HepG2 (cell line): Measurements from ENCODE around the gene SAA1. TPM values are rescaled to one million over a fixed set of nuclear protein-coding genes. Genes with fewer than 3 reads are reported as not detected.

ENCODE experiments used
- ATAC-seq: fragments of 200-7000 bp; cut with Tn5 transposase; 3 replicates; pipeline ENCODE4 v1.9.1; 2020; ENCODE audit warnings: mild to moderate bottlenecking, moderate library complexity
- BruUV-seq: library from RNA; stranded (reverse); fragments of 400-500 nt; replicated peaks from 2 replicates; lab custom pipeline; 2021; lab: Mats Ljungman, UMichigan
- CTCF ChIA-PET: fragments of 300-600 bp; formaldehyde crosslinking; extraction: SDS; loops from one replicate; lab custom pipeline; 2021; ENCODE audit warnings: low total read pairs, inconsistent platforms, low intra/inter-chr PET ratio; lab: Yijun Ruan, JAX
- POLR2A ChIA-PET: fragments of 350-600 bp; sonication (Branson Sonifier 250); formaldehyde crosslinking; loops from one replicate; lab custom pipeline; 2020; ENCODE audit warnings: antibody characterized with exemption, inconsistent platforms; lab: Yijun Ruan, JAX
- DNase-seq: peaks from one replicate; pipeline ENCODE4 v3.0.0-alpha.2; 2015; ENCODE audit warnings: low spot score
- FAIRE-seq: peaks from 3 replicates; lab custom pipeline; 2011; peaks lifted over from hg19 to GRCh38; lab: Jason Lieb, UNC
- H2AFZ ChIP-seq: one replicate; pipeline ENCODE4 v1.6.1; 2011; ENCODE audit warnings: low read length, inconsistent platforms
- H3K27ac ChIP-seq: fragments of 300-600 bp; 3 replicates; pipeline ENCODE4 v1.8.0; 2011; ENCODE audit warnings: mixed run types, mild to moderate bottlenecking, mixed read lengths, low read length, inconsistent platforms; ENCODE audit not compliant: insufficient read depth; ENCODE audit errors: extremely low read length
- H3K27me3 ChIP-seq, 2 experiments: fragments of 200-600 bp in 1 of 2; 2 replicates in 1 of 2; 3 replicates in 1 of 2; pipeline versions ENCODE4 v1.6.0 to v1.8.0; 2011; ENCODE audit warnings: low read length in 2 of 2, mild to moderate bottlenecking in 2 of 2, moderate library complexity in 2 of 2, inconsistent platforms in 1 of 2; ENCODE audit not compliant: insufficient read depth in 2 of 2, control insufficient read depth in 1 of 2
- H3K36me3 ChIP-seq, 2 experiments: fragments of 200-600 bp in 1 of 2; replicated peaks in 1 of 2; 2 replicates in 1 of 2; 3 replicates in 1 of 2; pipeline versions ENCODE4 v1.5.1 to v1.8.0; 2011; ENCODE audit warnings: low read length in 2 of 2, inconsistent platforms in 1 of 2; ENCODE audit not compliant: insufficient read depth in 2 of 2, control insufficient read depth in 1 of 2
- H3K4me1 ChIP-seq: 2 replicates; pipeline ENCODE4 v1.5.1; 2012; ENCODE audit warnings: low read length, inconsistent platforms; ENCODE audit not compliant: insufficient read depth
- H3K4me2 ChIP-seq: 2 replicates; pipeline ENCODE4 v1.6.0; 2011; ENCODE audit warnings: low read depth, low read length, inconsistent platforms
- H3K4me3 ChIP-seq, 3 experiments: fragments of 200-600 bp in 1 of 3; sonication (generic), shearing (Covaris generic) in 1 of 3; replicated peaks in 1 of 3; 2 replicates each; pipeline ENCODE4 v1.5.1; 2011 to 2016; ENCODE audit warnings: low read length in 3 of 3, inconsistent platforms in 2 of 3, low read depth in 2 of 3, mild to moderate bottlenecking in 2 of 3, control low read depth in 1 of 3, mixed read lengths in 1 of 3; ENCODE audit not compliant: insufficient read depth in 1 of 3
- H3K79me2 ChIP-seq: one replicate; pipeline ENCODE4 v1.6.1; 2011; ENCODE audit warnings: low read length, inconsistent platforms; ENCODE audit not compliant: insufficient read depth
- H3K9ac ChIP-seq: 2 replicates; pipeline ENCODE4 v1.6.0; 2011; ENCODE audit warnings: mild to moderate bottlenecking, low read depth, low read length, inconsistent platforms; ENCODE audit not compliant: insufficient read depth
- H3K9me3 ChIP-seq: 2 replicates; pipeline ENCODE4 v1.5.1; 2012; ENCODE audit warnings: mild to moderate bottlenecking, low read length
- H4K20me1 ChIP-seq: 2 replicates; pipeline ENCODE4 v1.6.0; 2011; ENCODE audit warnings: inconsistent platforms, mild to moderate bottlenecking, low read length, moderate library complexity; ENCODE audit not compliant: insufficient read depth
- CCDC6 ChIP-seq: sonication (generic); formaldehyde crosslinking; IDR thresholded peaks from 2 replicates; pipeline ENCODE4 v1.8.1; 2022; ENCODE audit warnings: mild to moderate bottlenecking, missing genetic modification reagents, moderate library complexity
- GATAD1 ChIP-seq: IDR thresholded peaks from 2 replicates; pipeline ENCODE4 v1.6.1; 2016; ENCODE audit warnings: missing genetic modification reagents, missing compliant biosample characterization
- GZF1 ChIP-seq: sonication (generic); formaldehyde crosslinking; IDR thresholded peaks from 2 replicates; pipeline ENCODE4 v1.5.1; 2020; ENCODE audit warnings: mild to moderate bottlenecking, missing genetic modification reagents
- IRF9 ChIP-seq: sonication (generic); formaldehyde crosslinking; IDR thresholded peaks from 2 replicates; pipeline ENCODE4 v1.8.0; 2022; ENCODE audit warnings: missing genetic modification reagents, mild to moderate bottlenecking, borderline replicate concordance
- KDM2A ChIP-seq: sonication (generic); formaldehyde crosslinking; IDR thresholded peaks from 2 replicates; pipeline ENCODE4 v1.4.0; 2020; ENCODE audit warnings: low read depth, missing genetic modification reagents, borderline replicate concordance
- MZF1 ChIP-seq: sonication (generic); formaldehyde crosslinking; IDR thresholded peaks from 2 replicates; pipeline ENCODE4 v1.8.1; 2023; ENCODE audit warnings: mild to moderate bottlenecking, missing genetic modification reagents, borderline replicate concordance
- NR0B2 ChIP-seq: sonication (generic); formaldehyde crosslinking; IDR thresholded peaks from 2 replicates; pipeline ENCODE4 v1.4.0; 2020; ENCODE audit warnings: mild to moderate bottlenecking, missing genetic modification reagents
- PAXIP1 ChIP-seq: sonication (generic); formaldehyde crosslinking; conservative IDR thresholded peaks from 2 replicates; pipeline ENCODE4 v1.4.0; 2020; ENCODE audit warnings: mild to moderate bottlenecking, missing genetic modification reagents, moderate library complexity
- SALL1 ChIP-seq: sonication (generic); formaldehyde crosslinking; IDR thresholded peaks from 2 replicates; pipeline ENCODE4 v1.8.0; 2022; ENCODE audit warnings: mild to moderate bottlenecking, missing genetic modification reagents
- SOX6 ChIP-seq, 2 experiments: fragments of 450-650 bp in 1 of 2; sonication (generic) in 1 of 2; formaldehyde crosslinking in 1 of 2; IDR thresholded peaks; 2 replicates each; pipeline versions ENCODE4 v1.4.0 to v1.6.1; 2017 to 2020; ENCODE audit warnings: antibody characterized with exemption in 1 of 2, mild to moderate bottlenecking in 1 of 2, missing genetic modification reagents in 1 of 2
- THAP7 ChIP-seq: sonication (generic); formaldehyde crosslinking; IDR thresholded peaks from 2 replicates; pipeline ENCODE4 v1.8.1; 2023; ENCODE audit warnings: mild to moderate bottlenecking, missing genetic modification reagents
- YEATS2 ChIP-seq: sonication (generic); formaldehyde crosslinking; IDR thresholded peaks from 2 replicates; pipeline ENCODE4 v1.4.0; 2020; ENCODE audit warnings: missing genetic modification reagents, borderline replicate concordance
- ZNF513 ChIP-seq: sonication (generic); formaldehyde crosslinking; conservative IDR thresholded peaks from 2 replicates; pipeline ENCODE4 v1.5.0; 2020; ENCODE audit warnings: missing genetic modification reagents
- WGBS: methylation state at CpG from one replicate; pipeline ENCODE4 v1.1.6; 2017; ENCODE audit warnings: low lambda C conversion rate; 5-methylcytosine and 5-hydroxymethylcytosine counted together
- in situ Hi-C: cut with HindIII; loops from 2 replicates; pipeline ENCODE4 v1.10.0; 2017; ENCODE audit warnings: low pct_unique_long_range_greater_than_20kb; ENCODE audit not compliant: extremely low pct_ligation_motif_present
- intact Hi-C: fragments of 100-400 bp; cut with micrococcal nuclease; formaldehyde crosslinking; loops from one replicate; pipeline ENCODE4 v1.10.0; 2022; ENCODE audit not compliant: unreplicated experiment
- polyA plus RNA-seq, 8 experiments: library from polyadenylated mRNA; depleted of rRNA in 3 of 8; stranded (reverse) in 7 of 8; unstranded in 1 of 8; fragments of >200 nt; fragmentation: Illumina TruSeq in 4 of 8; extraction: Trizol in 4 of 8; gene quantifications; 2 replicates each; pipeline versions ENCODE4 v1.2.1 to v1.2.3, GENCODE V29; 2011 to 2016; ENCODE audit warnings: low read depth in 4 of 8, missing spikeins in 1 of 8, mixed read lengths in 1 of 8; ENCODE audit not compliant: insufficient read depth in 1 of 8
- total RNA-seq, 5 experiments: library from RNA; depleted of rRNA; stranded (reverse); fragments of >200 nt; fragmentation: Illumina TruSeq; extraction: Trizol; gene quantifications; 2 replicates each; pipeline ENCODE4 v1.2.3, GENCODE V29; 2016; ENCODE audit warnings: low read depth in 1 of 5

Gene SAA1
- total and polyA plus RNA-seq, 2 of the 13 experiments (the other 11 are each of a cell fraction or from before 2014, with no cell fraction given): not detected

- no peaks in the 10 kb centered on the region for H4K20me1 ChIP-seq
- no peak overlapping the region for H3K9ac ChIP-seq
- H3K4me1 ChIP-seq: peaks cover 12% of the 10 kb centered on the region
- in situ Hi-C loops (no loop called here), intact Hi-C loops (no loop called here)
- H3K79me2 ChIP-seq: no peaks in the 10 kb centered on the region
- no peak overlapping the region for H3K27ac ChIP-seq
- ChIA-PET CTCF (no interaction called here), POLR2A (no interaction called here)
- no peak overlapping the region for H3K4me3 ChIP-seq
- no TSS peak for BruUV-seq
- H3K4me2 ChIP-seq: no peak overlapping the region
- DNase-seq (no peak), FAIRE-seq (no peak), ATAC-seq (no peak)
- H3K27me3 ChIP-seq: no peaks in the 10 kb centered on the region
- H3K36me3 ChIP-seq: no peaks in the 10 kb centered on the region
- no peaks in the 10 kb centered on the region for H3K9me3 ChIP-seq
- WGBS: 23% methylated on average over 2 of the region's 2 CpGs
- H2AFZ ChIP-seq: no peak overlapping the region
- TF ChIP-seq SOX6 (IDR thresholded peaks at IDR 0.05) (no peak), SOX6 (CRISPR knock-in tag; IDR thresholded peaks at IDR 0.05) (no peak), ZNF513 (no peak), NR0B2 (CRISPR knock-in tag) (no peak), GATAD1 (CRISPR knock-in tag) (no peak), THAP7 (no peak), MZF1 (no peak), IRF9 (CRISPR knock-in tag) (no peak), GZF1 (CRISPR knock-in tag) (no peak), CCDC6 (no peak), PAXIP1 (CRISPR knock-in tag) (no peak), SALL1 (CRISPR knock-in tag) (no peak), KDM2A (CRISPR knock-in tag) (no peak), YEATS2 (no peak)
These were observed 11.2 kb upstream of the SAA1 start for GRCh38 chr11:18254781-18255361.
